ENCODE measurements around the gene FTO. TPM values are rescaled to one million over a fixed set of nuclear protein-coding genes. Genes with fewer than 3 reads are reported as not detected.
A peak's percentile ranks its signal among the peaks of the same experiment; 100 is the strongest.

Gene FTO
- total RNA-seq, 1 experiment from 2014 or later, result 57.4 TPM

GRCh38 chr16:54175552-54176375 lies 471.8 kb downstream of the FTO start:
- Mint-ChIP-seq H3K9me3 (no peaks in the 10 kb centered on the region), H3K4me3 (0 out of 2 replicates have a peak overlapping the region, but pooled peaks have one; percentile 24), H3K36me3 (no peaks in the 10 kb centered on the region), H3K27me3 (ENCODE audit: low read depth) (peaks cover 3% of the 10 kb centered on the region; the same call in 1 of the 2 replicates), H3K27ac (no peak overlapping the region), H3K4me1 (peaks cover 57% of the 10 kb centered on the region)
- ChIA-PET CTCF (no interaction called here), POLR2A (interaction anchor here (0.6 kb wide), 1 partner anchor 19 kb away, joined by 3 read pairs; no protein-coding TSS in a partner anchor)
- ATAC-seq (no peak), DNase-seq (ENCODE audit: low spot score) (no peak)
- TF ChIP-seq, protein P1, sequence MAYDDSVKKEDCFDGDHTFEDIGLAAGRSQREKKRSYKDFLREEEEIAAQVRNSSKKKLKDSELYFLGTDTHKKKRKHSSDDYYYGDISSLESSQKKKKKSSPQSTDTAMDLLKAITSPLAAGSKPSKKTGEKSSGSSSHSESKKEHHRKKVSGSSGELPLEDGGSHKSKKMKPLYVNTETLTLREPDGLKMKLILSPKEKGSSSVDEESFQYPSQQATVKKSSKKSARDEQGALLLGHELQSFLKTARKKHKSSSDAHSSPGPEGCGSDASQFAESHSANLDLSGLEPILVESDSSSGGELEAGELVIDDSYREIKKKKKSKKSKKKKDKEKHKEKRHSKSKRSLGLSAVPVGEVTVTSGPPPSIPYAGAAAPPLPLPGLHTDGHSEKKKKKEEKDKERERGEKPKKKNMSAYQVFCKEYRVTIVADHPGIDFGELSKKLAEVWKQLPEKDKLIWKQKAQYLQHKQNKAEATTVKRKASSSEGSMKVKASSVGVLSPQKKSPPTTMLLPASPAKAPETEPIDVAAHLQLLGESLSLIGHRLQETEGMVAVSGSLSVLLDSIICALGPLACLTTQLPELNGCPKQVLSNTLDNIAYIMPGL (CRISPR knock-in tag; IDR thresholded peaks at IDR 0.05), result no peak
- no peak for TF ChIP-seq STAT6 (CRISPR knock-in tag; conservative IDR thresholded peaks at IDR 0.05; ENCODE audit: low read depth)
- TF ChIP-seq TEAD1 (CRISPR knock-in tag; IDR thresholded peaks at IDR 0.05), result no peak
- no peak for TF ChIP-seq E2F1 (CRISPR knock-in tag; IDR thresholded peaks at IDR 0.05)
- no peak for TF ChIP-seq GRHL2 (CRISPR knock-in tag; IDR thresholded peaks at IDR 0.05; ENCODE audit: insufficient replicate concordance, severe bottlenecking)
- TF ChIP-seq, protein P2, sequence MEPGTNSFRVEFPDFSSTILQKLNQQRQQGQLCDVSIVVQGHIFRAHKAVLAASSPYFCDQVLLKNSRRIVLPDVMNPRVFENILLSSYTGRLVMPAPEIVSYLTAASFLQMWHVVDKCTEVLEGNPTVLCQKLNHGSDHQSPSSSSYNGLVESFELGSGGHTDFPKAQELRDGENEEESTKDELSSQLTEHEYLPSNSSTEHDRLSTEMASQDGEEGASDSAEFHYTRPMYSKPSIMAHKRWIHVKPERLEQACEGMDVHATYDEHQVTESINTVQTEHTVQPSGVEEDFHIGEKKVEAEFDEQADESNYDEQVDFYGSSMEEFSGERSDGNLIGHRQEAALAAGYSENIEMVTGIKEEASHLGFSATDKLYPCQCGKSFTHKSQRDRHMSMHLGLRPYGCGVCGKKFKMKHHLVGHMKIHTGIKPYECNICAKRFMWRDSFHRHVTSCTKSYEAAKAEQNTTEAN (CRISPR knock-in tag; IDR thresholded peaks at IDR 0.05), result no peak
- no peak for TF ChIP-seq ESRRA (CRISPR knock-in tag; IDR thresholded peaks at IDR 0.05; ENCODE audit: borderline replicate concordance)
- no peak for TF ChIP-seq CTCF (IDR thresholded peaks at IDR 0.05)
- TF ChIP-seq RELA (CRISPR knock-in tag; IDR thresholded peaks at IDR 0.05; ENCODE audit: borderline replicate concordance), result no peak
- no peak for TF ChIP-seq TCF7 (CRISPR knock-in tag; IDR thresholded peaks at IDR 0.05; ENCODE audit: low read depth)
- no peak for TF ChIP-seq FOXP1 (CRISPR knock-in tag; IDR thresholded peaks at IDR 0.05; ENCODE audit: borderline replicate concordance)
- TF ChIP-seq, protein P3, sequence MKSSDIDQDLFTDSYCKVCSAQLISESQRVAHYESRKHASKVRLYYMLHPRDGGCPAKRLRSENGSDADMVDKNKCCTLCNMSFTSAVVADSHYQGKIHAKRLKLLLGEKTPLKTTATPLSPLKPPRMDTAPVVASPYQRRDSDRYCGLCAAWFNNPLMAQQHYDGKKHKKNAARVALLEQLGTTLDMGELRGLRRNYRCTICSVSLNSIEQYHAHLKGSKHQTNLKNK (CRISPR knock-in tag; IDR thresholded peaks at IDR 0.05), result no peak
- TF ChIP-seq ZBTB21 (CRISPR knock-in tag; IDR thresholded peaks at IDR 0.05; ENCODE audit: borderline replicate concordance), result no peak
- no peak for TF ChIP-seq SMAD3 (CRISPR knock-in tag; IDR thresholded peaks at IDR 0.05; ENCODE audit: borderline replicate concordance)
- TF ChIP-seq CDX4 (CRISPR knock-in tag; IDR thresholded peaks at IDR 0.05; ENCODE audit: borderline replicate concordance), result no peak
- no peak for TF ChIP-seq ATF6 (CRISPR knock-in tag; IDR thresholded peaks at IDR 0.05)
- no peak for TF ChIP-seq ZNF232 (CRISPR knock-in tag; IDR thresholded peaks at IDR 0.05)
